ENCODE results near the gene PSMB10.

Gene PSMB10

GRCh38 chr16:67935402-67936123 lies 1.1 kb downstream of the PSMB10 start:
- TF ChIP-seq CTCF (conservative IDR thresholded peaks at IDR 0.05) = no peak
- peak overlapping the region; percentile 85 for H3K27ac ChIP-seq

GRCh38 chr16:67935101-67935401 lies 1.6 kb downstream of the PSMB10 start:
- peak overlapping the region; percentile 85 for H3K27ac ChIP-seq

GRCh38 chr16:67934306-67935100 lies 2.1 kb downstream of the PSMB10 start:
- no peak for TF ChIP-seq CTCF (conservative IDR thresholded peaks at IDR 0.05)
- H3K27ac ChIP-seq = peak overlapping the region; percentile 85

More at GRCh38 chr16:67935101-67935401, 1.6 kb downstream of the PSMB10 start:
- no peak for TF ChIP-seq CTCF (conservative IDR thresholded peaks at IDR 0.05)

- no peak for TF ChIP-seq CTCF (conservative IDR thresholded peaks at IDR 0.05)
- 0 out of 2 replicates have a peak overlapping the region, but pooled peaks have one; percentile 85 for H3K27ac ChIP-seq
These were observed 2.8 kb downstream of the PSMB10 start for GRCh38 chr16:67933805-67934204.

DNA sequence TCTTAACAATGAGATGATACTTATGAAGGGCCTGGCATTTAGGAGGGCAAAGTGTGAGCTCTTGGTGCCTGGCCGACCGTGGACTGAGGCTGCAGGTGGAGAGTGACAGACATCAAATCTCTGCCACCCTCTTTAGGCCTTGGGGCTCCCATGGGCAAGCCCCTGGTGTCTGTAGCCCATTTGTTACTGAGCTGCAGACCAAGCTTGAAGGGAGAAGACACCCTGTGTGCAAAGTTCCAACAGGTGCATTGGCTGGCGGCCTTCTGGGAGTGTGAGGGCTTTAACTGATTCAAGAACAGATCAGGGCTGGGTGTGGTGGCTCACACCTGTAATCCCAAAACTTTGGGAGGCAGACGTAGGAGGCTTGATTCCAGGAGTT lies 4.2 kb downstream of the PSMB10 start:
- no peak overlapping the region for H3K27ac ChIP-seq
- TF ChIP-seq CTCF (conservative IDR thresholded peaks at IDR 0.05) = no peak

- TF ChIP-seq CTCF (conservative IDR thresholded peaks at IDR 0.05) = no peak
- no peak within 1 kb of the TSS for H3K27ac ChIP-seq
These were observed 4.8 kb downstream of the PSMB10 start, which contains the start of gene CTRL for GRCh38 chr16:67931712-67932461. Gene CTRL (minus strand): TSS chr16:67931862. CDS start chr16:67931852, 10 bp downstream.

- no peak overlapping the region for H3K27ac ChIP-seq
- no peak for TF ChIP-seq CTCF (conservative IDR thresholded peaks at IDR 0.05)
These were observed 5.9 kb downstream of the PSMB10 start for GRCh38 chr16:67930678-67931211.

All from VCaP (cell line).